Measurements from ENCODE around the gene ASXL3. TPM values are rescaled to one million over a fixed set of nuclear protein-coding genes. Genes with fewer than 3 reads are reported as not detected.
A peak's percentile ranks its signal among the peaks of the same experiment; 100 is the strongest.

The ASXL3 gene
- total RNA-seq, 1 donor from 2014 or later, result 8.2 TPM

- Histone ChIP-seq H3K9ac (ENCODE audit: low read length) (no peak overlapping the region), H3K4me3 (ENCODE audit: insufficient read depth, low read depth, low read length) (no peak overlapping the region), H3K4me2 (ENCODE audit: low read length) (no peak overlapping the region), H3K27ac (ENCODE audit: low read depth, low read length) (no peak overlapping the region), H3K27me3 (ENCODE audit: insufficient read depth, low read length) (no peaks in the 10 kb centered on the region), H3K4me1 (ENCODE audit: insufficient read depth, low read length) (no peaks in the 10 kb centered on the region), H4K20me1 (ENCODE audit: insufficient read depth, low read length) (no peaks in the 10 kb centered on the region), H3K79me2 (ENCODE audit: insufficient read depth, low read length) (no peaks in the 10 kb centered on the region), H2AFZ (ENCODE audit: low read depth, low read length) (peak overlapping the region; percentile 3), H3K36me3 (ENCODE audit: insufficient read depth, low read length) (no peaks in the 10 kb centered on the region), H3K9me3 (ENCODE audit: insufficient read depth, low read depth, low read length) (no peaks in the 10 kb centered on the region)
- H3K36me3 Mint-ChIP-seq (ENCODE audit: low read depth, unreplicated experiment), result no peaks in the 10 kb centered on the region
- H3K4me1 Mint-ChIP-seq (ENCODE audit: low read depth, unreplicated experiment), result peaks cover 10% of the 10 kb centered on the region
- peak overlapping the region; percentile 88 for H3K27ac Mint-ChIP-seq (ENCODE audit: unreplicated experiment)
- H3K4me3 Mint-ChIP-seq (ENCODE audit: unreplicated experiment), result no peak overlapping the region
- no peaks in the 10 kb centered on the region for H3K27me3 Mint-ChIP-seq (ENCODE audit: low read depth, unreplicated experiment)
- FAIRE-seq, result peak; percentile 13
- DNase-seq (ENCODE audit: low read depth), result peak; percentile 51
- H3K9me3 Mint-ChIP-seq (ENCODE audit: unreplicated experiment), result no peaks in the 10 kb centered on the region
- no peak for TF ChIP-seq CTCF (IDR thresholded peaks at IDR 0.05; ENCODE audit: insufficient read depth, low read depth, low read length)
- TF ChIP-seq EZH2 (IDR thresholded peaks at IDR 0.05; ENCODE audit: insufficient read depth, low read length), result no peak
Measured at GRCh38 chr18:33560686-33561370, 17.2 kb upstream of the ASXL3 start.

GRCh38 chr18:33562741-33563140 lies 15.3 kb upstream of the ASXL3 start:
- DNase-seq (ENCODE audit: low read depth), result no peak
- H3K27ac Mint-ChIP-seq (ENCODE audit: unreplicated experiment), result no peak overlapping the region
- Histone ChIP-seq H3K4me1 (ENCODE audit: insufficient read depth, low read length) (no peaks in the 10 kb centered on the region), H3K4me2 (ENCODE audit: low read length) (no peak overlapping the region), H3K79me2 (ENCODE audit: insufficient read depth, low read length) (no peaks in the 10 kb centered on the region), H3K4me3 (ENCODE audit: insufficient read depth, low read depth, low read length) (no peak overlapping the region), H3K9ac (ENCODE audit: low read length) (no peak overlapping the region), H3K27me3 (ENCODE audit: insufficient read depth, low read length) (no peaks in the 10 kb centered on the region), H3K27ac (ENCODE audit: low read depth, low read length) (no peak overlapping the region), H3K36me3 (ENCODE audit: insufficient read depth, low read length) (no peaks in the 10 kb centered on the region), H3K9me3 (ENCODE audit: insufficient read depth, low read depth, low read length) (peaks cover 2% of the 10 kb centered on the region), H2AFZ (ENCODE audit: low read depth, low read length) (no peak overlapping the region), H4K20me1 (ENCODE audit: insufficient read depth, low read length) (no peaks in the 10 kb centered on the region)
- H3K9me3 Mint-ChIP-seq (ENCODE audit: unreplicated experiment), result peaks cover 7% of the 10 kb centered on the region
- TF ChIP-seq EZH2 (IDR thresholded peaks at IDR 0.05; ENCODE audit: insufficient read depth, low read length) (no peak), CTCF (IDR thresholded peaks at IDR 0.05; ENCODE audit: insufficient read depth, low read depth, low read length) (no peak)
- H3K36me3 Mint-ChIP-seq (ENCODE audit: low read depth, unreplicated experiment), result no peaks in the 10 kb centered on the region
- peaks cover 10% of the 10 kb centered on the region for H3K4me1 Mint-ChIP-seq (ENCODE audit: low read depth, unreplicated experiment)
- H3K27me3 Mint-ChIP-seq (ENCODE audit: low read depth, unreplicated experiment), result no peaks in the 10 kb centered on the region
- no peak overlapping the region for H3K4me3 Mint-ChIP-seq (ENCODE audit: unreplicated experiment)
- no peak for FAIRE-seq

- Histone ChIP-seq H3K4me3 (ENCODE audit: insufficient read depth, low read depth, low read length) (no peak overlapping the region), H3K4me1 (ENCODE audit: insufficient read depth, low read length) (no peaks in the 10 kb centered on the region), H3K27ac (ENCODE audit: low read depth, low read length) (no peak overlapping the region), H3K4me2 (ENCODE audit: low read length) (no peak overlapping the region), H3K36me3 (ENCODE audit: insufficient read depth, low read length) (no peaks in the 10 kb centered on the region), H3K27me3 (ENCODE audit: insufficient read depth, low read length) (no peaks in the 10 kb centered on the region), H3K79me2 (ENCODE audit: insufficient read depth, low read length) (no peaks in the 10 kb centered on the region), H2AFZ (ENCODE audit: low read depth, low read length) (no peak overlapping the region), H3K9ac (ENCODE audit: low read length) (no peak overlapping the region), H4K20me1 (ENCODE audit: insufficient read depth, low read length) (no peaks in the 10 kb centered on the region), H3K9me3 (ENCODE audit: insufficient read depth, low read depth, low read length) (peaks cover 2% of the 10 kb centered on the region)
- Mint-ChIP-seq H3K9me3 (ENCODE audit: unreplicated experiment) (peaks cover 7% of the 10 kb centered on the region), H3K36me3 (ENCODE audit: low read depth, unreplicated experiment) (no peaks in the 10 kb centered on the region), H3K27ac (ENCODE audit: unreplicated experiment) (no peak overlapping the region), H3K4me3 (ENCODE audit: unreplicated experiment) (no peak overlapping the region), H3K4me1 (ENCODE audit: low read depth, unreplicated experiment) (no peaks in the 10 kb centered on the region), H3K27me3 (ENCODE audit: low read depth, unreplicated experiment) (no peaks in the 10 kb centered on the region)
- FAIRE-seq (no peak), DNase-seq (ENCODE audit: low read depth) (no peak)
- TF ChIP-seq EZH2 (IDR thresholded peaks at IDR 0.05; ENCODE audit: insufficient read depth, low read length) (no peak), CTCF (IDR thresholded peaks at IDR 0.05; ENCODE audit: insufficient read depth, low read depth, low read length) (no peak)
Measured at GRCh38 chr18:33567705-33568104, 10.3 kb upstream of the ASXL3 start.
